ENCODE data around the gene OTOR.

GRCh38 chr20:16749573-16749972 is 1.4 kb downstream of the OTOR start:
- TF ChIP-seq EZH2 (IDR thresholded peaks at IDR 0.05; ENCODE audit: insufficient read depth, poor library complexity, severe bottlenecking) (no peak), EZH2phosphoT487 (IDR thresholded peaks at IDR 0.05; ENCODE audit: insufficient read depth, low read depth) (no peak)

Data from GM23248 (cell line).